GM10847 (cell line): ENCODE results near the gene ELL.

Experiments
- POLR2A ChIP-seq: IDR thresholded peaks from 2 replicates; pipeline ENCODE4 v1.6.1; 2011; ENCODE audit not compliant: insufficient read length; ENCODE audit errors: extremely low read depth

The ELL gene

DNA sequence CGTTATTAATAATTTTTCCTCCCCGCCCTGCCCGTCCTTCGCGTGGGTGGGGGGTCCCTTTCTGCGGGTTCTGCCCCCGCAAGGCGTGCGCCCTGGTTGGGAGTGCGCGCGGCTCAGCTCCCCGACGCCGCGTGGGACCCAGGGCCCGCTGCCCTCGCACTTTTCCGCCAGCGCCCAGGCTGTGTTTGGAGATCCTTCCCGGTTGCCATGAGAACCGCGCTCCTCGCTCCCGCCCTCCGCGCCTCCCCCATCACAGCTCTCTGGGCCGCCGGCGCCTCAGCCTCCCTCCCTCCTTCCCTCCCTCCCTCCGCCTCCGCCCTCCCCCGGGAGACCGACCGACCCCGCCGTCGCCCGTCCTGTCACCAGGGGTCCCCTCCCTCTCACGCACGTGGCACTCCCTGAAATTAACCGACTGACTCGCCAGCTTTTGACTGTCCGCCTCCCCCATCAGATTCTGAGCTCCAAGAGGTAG, 105.1 kb downstream of the ELL start:
- no peak for TF ChIP-seq POLR2A

DNA sequence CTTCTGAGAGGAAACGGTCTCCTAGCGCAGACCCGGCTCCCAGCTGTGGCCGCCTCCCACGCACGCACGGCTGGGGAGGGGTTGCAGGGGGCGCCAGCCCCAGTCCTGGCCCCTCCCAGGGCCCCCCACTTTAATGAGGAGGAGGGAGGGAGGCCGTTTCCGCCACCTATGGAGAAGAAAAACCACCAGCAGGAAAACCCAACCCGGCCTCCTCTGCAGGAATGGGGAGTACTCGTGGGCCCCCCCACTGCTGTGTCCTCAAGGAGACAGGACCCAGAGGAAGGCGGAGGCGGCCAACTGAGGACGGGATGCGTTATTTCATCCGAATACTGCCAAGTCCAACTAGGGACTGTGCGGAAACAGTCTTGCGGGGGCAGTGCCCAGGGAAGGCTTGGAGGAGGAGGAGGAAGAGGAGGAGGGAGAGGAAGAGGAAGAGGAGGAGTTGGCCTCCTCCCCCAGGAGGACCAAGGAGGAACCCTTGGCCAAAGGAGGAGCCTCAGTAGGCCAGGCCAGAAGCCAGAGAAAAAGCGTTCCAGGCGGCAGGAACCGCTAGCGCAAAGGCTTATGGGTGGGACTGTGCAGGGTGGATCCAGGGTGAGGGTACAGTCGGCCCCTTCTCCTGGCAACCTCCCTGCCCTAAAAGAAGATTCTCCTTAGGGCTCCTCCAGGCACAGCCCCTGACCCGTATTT, 106.5 kb downstream of the ELL start:
- no peak for TF ChIP-seq POLR2A

DNA sequence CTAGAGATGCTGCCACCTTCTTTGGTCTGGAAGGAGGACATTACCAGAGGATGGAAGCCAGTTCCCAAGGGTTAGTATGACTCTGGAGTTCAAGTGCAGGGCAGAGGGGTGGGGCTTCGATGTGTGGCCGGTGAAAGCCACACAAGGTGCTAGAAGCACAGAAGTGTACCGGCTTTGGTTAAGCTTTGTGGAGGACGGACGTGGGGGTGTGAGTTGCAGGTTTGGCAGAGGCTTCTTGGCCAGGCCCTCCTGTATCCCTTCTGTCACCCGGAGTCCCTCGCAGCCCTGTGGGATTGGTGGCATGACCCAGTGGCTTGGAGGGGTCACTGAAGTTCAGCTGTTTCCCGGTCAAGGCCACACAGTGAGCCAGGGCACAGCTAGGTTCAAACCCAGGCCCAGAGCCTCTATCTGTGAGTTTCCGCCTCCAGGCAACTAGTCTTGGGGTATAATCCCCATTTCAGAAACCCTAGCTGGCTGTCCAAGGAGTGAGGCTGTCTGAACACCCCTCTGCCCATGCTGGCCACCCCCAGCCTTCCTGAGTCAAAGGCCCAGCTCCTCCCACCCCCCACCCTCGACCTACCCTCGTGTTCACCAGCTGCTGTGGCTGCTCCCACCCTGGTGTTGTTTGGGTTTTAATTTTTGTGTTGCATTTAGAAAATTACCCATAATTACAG, 107.2 kb downstream of the ELL start:
- TF ChIP-seq POLR2A = no peak

DNA sequence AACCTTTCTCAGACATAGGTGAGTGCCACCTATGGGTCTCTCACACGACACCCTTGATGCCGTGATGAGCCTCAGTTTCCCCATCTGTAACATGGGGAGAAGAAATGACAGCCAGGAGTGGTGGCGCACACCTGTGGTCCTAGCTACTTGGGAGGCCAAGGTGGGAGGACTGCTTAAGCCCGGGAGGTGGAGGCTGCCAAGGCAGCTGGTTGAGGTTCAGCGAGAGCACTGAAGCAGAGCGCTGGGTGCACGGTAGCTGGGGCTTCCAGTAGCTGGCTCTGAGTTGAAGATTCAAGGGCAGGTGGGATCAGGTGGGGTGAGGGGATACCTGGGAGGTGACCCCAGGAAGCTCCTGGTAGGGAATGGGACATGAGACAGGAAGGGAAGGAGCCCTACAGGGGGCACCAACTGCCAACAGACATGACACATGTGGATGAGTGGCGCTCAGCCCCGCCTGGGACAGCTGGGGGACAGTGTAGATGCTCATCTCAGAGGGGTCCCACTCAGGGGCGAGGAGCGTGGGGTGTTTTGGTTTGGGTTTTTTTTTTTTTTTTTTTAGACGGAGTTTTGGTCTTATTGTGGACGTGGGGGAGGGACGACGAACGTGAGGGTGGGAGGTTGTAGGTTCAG, 109.1 kb downstream of the ELL start:
- TF ChIP-seq POLR2A = no peak

DNA sequence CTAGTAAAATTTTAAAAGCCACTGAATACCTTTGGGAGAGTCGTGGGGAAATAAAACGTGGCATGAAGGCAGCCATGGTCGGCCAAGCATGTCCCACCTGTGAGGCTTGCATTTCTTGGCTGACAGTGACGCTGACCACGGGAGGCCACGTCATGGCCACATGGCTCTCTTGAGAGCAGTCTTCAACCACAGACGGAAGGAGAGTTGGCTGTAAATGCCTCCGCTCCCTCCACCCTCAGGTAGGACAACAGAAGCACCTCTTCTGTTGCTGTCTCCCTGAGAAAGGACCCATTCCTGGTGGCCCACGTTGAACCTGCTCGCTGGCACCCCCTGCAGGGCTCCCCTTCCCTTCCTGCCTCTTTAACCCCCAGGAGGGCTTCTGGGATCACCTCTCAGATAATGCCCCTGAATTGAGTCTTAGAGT, 113.8 kb downstream of the ELL start:
- no peak for TF ChIP-seq POLR2A

DNA sequence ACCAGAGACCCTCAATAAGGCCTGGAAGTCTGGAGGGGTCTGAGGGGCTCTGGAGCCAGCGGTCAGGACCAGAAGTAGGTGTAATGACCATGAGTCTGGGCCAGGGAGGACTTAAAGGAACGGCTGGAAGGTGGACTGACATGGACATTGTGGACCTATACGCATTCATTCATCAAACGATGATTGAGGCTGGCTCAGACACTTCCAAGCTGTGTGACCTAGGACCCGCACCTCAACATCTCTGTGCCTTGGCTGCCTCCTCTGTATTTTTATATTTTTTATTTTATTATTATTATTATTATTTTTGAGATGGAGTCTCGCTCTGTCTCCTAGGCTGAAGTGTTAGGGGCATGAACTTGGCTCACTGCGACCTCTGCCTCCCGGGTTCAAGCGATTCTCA, 115.1 kb downstream of the ELL start:
- TF ChIP-seq POLR2A = no peak

DNA sequence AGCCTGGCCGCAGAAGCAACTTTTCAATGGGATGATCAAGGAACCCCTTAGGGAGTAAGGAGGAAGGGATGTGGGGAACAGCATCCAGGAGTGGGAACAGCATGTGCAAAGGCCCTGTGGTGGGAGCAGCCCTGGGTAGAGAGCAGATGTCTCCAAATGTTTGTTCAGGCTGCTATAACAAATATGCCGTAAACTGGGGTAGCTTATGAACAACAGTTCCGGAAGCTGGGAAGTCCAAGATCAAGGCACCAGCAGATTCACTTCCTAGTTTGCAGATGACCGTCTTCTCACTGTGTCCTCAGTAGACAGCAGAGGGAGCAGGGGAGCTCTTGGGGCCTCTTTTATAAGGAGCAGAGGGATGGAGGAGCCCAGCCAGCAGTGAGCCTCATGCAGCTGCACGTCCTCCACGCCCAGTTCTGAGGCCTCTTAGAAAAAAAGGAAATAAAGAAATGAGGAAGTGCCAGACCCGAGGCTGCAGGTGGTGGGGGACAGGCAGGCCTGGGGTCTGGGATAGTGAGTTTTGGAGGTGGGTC, 120.2 kb downstream of the ELL start:
- no peak for TF ChIP-seq POLR2A

DNA sequence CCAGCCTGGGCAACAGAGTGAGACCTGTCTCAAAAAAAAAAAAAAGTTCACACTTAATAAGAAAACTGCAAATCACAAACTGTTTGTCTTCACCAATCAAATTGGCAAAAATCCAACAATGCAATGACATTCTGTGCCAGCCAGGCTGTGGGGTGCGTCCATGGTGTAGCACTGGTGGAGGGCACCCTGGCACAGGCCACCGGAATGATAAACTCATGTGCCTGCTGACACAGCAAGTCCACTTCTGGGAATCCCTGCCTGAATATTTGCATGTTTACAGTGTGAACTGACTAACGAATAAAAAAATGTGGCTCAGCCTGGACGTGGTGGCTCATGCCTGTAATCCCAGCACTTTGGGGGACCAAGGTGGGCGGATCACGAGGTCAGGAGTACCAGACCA, 122.9 kb downstream of the ELL start:
- no peak for TF ChIP-seq POLR2A

DNA sequence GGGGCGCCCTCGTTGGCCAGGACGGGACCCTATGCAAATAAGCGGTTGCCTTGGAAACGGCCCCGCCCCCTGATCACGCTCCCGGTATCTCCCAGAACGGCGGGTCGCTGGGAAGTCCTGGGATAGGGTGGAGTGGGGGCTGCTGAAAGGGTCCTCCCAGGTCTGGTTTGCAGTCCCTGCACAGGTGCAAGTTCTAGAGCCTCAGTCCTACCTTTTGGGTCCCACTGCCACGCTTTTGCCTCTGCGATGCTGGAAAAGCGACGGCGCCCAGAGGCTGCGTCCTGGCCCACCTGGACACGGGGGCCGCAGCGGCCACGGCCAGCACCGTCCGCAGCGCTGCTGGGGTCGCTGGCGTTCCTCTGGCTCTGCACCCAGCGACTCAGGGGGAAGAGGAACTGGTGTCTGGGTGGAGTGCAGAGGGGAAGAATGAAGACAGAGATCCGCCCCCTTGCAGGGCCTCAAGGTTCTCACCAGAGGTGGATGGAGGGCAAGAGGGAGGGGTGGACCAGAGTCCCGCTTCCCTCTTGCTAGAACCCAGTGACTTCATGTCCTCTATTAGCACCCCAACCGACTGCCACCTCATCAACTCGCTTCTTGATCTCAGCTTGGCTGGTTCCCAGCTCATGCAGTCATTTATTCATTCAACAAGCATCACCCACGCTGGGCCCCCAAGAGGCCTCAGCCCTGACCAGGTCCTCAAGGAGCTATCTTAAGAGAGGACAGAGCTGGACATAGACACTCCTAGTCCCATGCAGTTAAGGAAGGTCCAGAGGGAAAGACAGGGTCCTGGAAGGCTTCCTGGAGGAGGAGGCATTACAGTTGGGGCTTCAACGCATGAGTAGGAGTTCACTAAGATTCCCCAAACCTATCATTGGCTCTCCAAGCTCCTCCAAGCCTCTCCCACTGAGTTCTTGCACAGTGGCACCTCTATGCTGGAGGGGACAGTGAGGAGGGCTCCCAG, 124.3 kb downstream of the ELL start, which contains the start of gene LRRC25:
Gene LRRC25, minus strand, starts transcription at position 381 of the 961 bp plus-strand sequence. CDS start 659 bp downstream, outside the sequence.
- TF ChIP-seq POLR2A = no peak

DNA sequence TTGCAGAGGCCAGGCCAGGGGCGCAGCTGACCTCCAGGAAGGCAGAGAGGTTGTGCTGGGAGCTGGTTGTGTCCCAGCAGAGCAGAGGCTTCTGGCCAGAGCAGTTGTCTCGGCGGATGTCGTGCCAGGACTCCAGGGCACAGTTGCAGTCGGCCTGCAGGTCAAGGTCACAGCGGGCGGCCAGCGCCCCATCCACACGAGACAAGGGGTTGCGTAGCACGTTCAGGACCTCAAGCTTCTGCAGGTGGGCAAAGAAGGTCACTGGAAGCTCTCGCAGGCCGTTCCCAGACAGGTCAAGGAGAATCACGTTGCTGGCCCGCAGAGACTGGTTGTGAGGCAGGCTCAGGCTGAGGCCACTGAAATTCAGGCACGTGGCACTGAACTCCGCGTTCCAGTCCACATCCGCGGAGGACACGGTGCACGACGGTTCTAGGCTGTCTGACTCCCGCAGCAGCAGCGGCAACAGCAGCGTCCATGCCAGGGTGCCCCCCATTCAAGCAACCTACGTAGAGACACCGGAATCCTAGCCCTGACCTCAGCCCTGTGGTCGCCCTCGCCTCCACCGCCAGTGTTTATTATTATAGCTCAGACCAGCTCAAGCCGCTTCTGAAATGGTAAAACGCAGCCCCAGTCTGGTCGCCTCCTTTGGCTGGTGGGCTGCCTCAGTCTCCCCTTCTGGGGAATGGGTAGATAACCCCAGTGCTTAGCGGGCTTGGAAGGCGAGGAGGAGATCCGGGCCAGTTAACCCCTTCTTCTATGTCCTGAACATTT, 125.2 kb downstream of the ELL start:
- TF ChIP-seq POLR2A = no peak

DNA sequence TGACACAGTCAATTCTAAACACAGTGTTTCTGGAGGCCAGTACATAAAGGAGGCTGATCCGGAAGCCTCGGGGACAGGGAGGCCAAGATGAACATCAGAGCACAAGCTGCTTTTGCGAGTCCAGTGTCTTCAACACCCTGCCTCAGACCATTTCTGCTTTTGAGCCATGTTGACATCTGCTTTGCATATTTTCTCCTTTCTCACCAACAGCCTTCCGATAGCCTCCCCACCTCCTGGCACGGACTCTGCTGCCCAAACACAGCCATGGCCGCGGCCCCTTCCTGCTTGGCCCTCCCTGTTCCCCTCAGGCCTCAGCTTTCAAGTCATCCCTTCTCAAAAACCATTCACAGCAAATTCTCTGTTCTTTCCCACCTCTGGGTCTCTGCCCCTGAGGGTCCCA, 128.0 kb downstream of the ELL start:
- no peak for TF ChIP-seq POLR2A

DNA sequence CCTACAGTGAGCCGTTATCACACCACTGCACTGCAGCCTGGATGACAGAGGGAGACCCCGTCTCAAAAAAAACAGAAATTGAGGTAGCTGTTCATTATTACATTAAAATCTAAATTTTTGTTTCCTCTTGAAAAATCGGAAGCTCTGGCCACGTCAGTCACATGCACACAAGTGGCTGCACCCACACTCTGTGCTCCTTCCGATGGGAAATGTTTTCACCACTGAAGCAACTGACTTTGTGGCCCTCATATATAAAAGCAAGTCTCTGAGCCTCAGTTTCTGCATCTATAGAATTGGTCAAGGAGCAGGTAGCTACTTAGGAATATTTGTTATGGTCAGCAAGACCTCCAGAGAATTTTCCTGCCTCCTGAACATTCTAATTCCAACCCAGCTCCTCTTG, 128.9 kb downstream of the ELL start:
- TF ChIP-seq POLR2A = no peak
